Neural cell (in vitro differentiated cells): ENCODE data around the gene RCAN1. TPM values are rescaled to one million over a fixed set of nuclear protein-coding genes. Genes with fewer than 3 reads are reported as not detected.

Experiments
- H2AFZ ChIP-seq: fragments of 200-600, 300-800 bp; sonication (generic), shearing (Covaris generic); 2 replicates; pipeline ENCODE4 v1.6.0; 2014; ENCODE audit warnings: low read depth, mild to moderate bottlenecking, antibody characterized with exemption, low read length, moderate library complexity
- H3F3A ChIP-seq: fragments of 200-600 bp; shearing (Covaris generic); 2 replicates; pipeline ENCODE4 v1.6.1; 2016; ENCODE audit warnings: mild to moderate bottlenecking, moderate library complexity, mixed read lengths, antibody characterized with exemption, low read length; ENCODE audit not compliant: insufficient read depth, poor library complexity, severe bottlenecking
- H3K27ac ChIP-seq: fragments of 200-600, 300-800 bp; sonication (generic), shearing (Covaris generic); 2 replicates; pipeline ENCODE4 v1.5.1; 2014; ENCODE audit warnings: mild to moderate bottlenecking, low read length, moderate library complexity
- H3K27me3 ChIP-seq: fragments of 300-800, 200-600 bp; sonication (generic), shearing (Covaris generic); 2 replicates; pipeline ENCODE4 v1.6.0; 2014; ENCODE audit warnings: mild to moderate bottlenecking, low read depth, low read length, moderate library complexity; ENCODE audit not compliant: insufficient read depth
- H3K36me3 ChIP-seq: fragments of 300-800, 200-600 bp; sonication (generic), shearing (Covaris generic); 2 replicates; pipeline ENCODE4 v1.5.1; 2014; ENCODE audit warnings: mild to moderate bottlenecking, antibody characterized with exemption, low read length, moderate library complexity; ENCODE audit not compliant: insufficient read depth
- H3K4me2 ChIP-seq: fragments of 300-800, 200-600 bp; sonication (generic), shearing (Covaris generic); 2 replicates; pipeline ENCODE4 v1.6.0; 2014; ENCODE audit warnings: mild to moderate bottlenecking, low read length
- H3K4me3 ChIP-seq: fragments of 300-800, 200-600 bp; sonication (generic), shearing (Covaris generic); 2 replicates; pipeline ENCODE4 v1.5.1; 2014; ENCODE audit warnings: mild to moderate bottlenecking, low read length, moderate library complexity
- H3K79me2 ChIP-seq: fragments of 200-600 bp; shearing (Covaris generic); replicated peaks from 2 replicates; pipeline ENCODE4 v1.6.0; 2014; ENCODE audit warnings: mild to moderate bottlenecking, low read length, moderate library complexity; ENCODE audit not compliant: insufficient read depth
- H3K9ac ChIP-seq: fragments of 300-800, 200-600 bp; sonication (generic), shearing (Covaris generic); 2 replicates; pipeline ENCODE4 v1.6.1; 2016; ENCODE audit warnings: mild to moderate bottlenecking, low read length, mixed read lengths
- H3K9me2 ChIP-seq: fragments of 200-600 bp; shearing (Covaris generic); 2 replicates; pipeline ENCODE4 v1.6.1; 2016; ENCODE audit warnings: mild to moderate bottlenecking, low read length, mixed read lengths; ENCODE audit not compliant: insufficient read depth
- H3K9me3 ChIP-seq: fragments of 200-600, 300-800 bp; sonication (generic), shearing (Covaris generic); 2 replicates; pipeline ENCODE4 v1.6.1; 2016; ENCODE audit warnings: mild to moderate bottlenecking, mixed run types, low read length, moderate library complexity, mixed read lengths
- H4K20me1 ChIP-seq: fragments of 200-600 bp; shearing (Covaris generic); 2 replicates; pipeline ENCODE4 v1.6.1; 2016; ENCODE audit warnings: mild to moderate bottlenecking, mixed run types; ENCODE audit not compliant: insufficient read depth
- EP300 ChIP-seq: fragments of 450-650 bp; conservative IDR thresholded peaks from 2 replicates; pipeline ENCODE4 v1.6.1; 2014; ENCODE audit warnings: antibody characterized with exemption, mild to moderate bottlenecking, moderate library complexity; ENCODE audit not compliant: poor library complexity, severe bottlenecking
- EZH2 ChIP-seq: fragments of 200-600, 300-800 bp; shearing (Covaris generic), sonication (generic); IDR thresholded peaks from 2 replicates; pipeline ENCODE4 v1.6.1; 2014; ENCODE audit warnings: antibody characterized with exemption, low read length, borderline replicate concordance, mild to moderate bottlenecking; ENCODE audit not compliant: insufficient read depth, poor library complexity, severe bottlenecking
- MXI1 ChIP-seq: fragments of 450-650 bp; conservative IDR thresholded peaks from 2 replicates; pipeline ENCODE4 v1.6.1; 2014; ENCODE audit warnings: antibody characterized with exemption, mild to moderate bottlenecking; ENCODE audit not compliant: poor library complexity, severe bottlenecking
- POLR2AphosphoS5 ChIP-seq: IDR thresholded peaks from 2 replicates; pipeline ENCODE4 v1.6.1; 2012
- RAD21 ChIP-seq: fragments of 450-650 bp; conservative IDR thresholded peaks from 2 replicates; pipeline ENCODE4 v1.6.1; 2014; ENCODE audit warnings: antibody characterized with exemption, mild to moderate bottlenecking, moderate library complexity
- SMC3 ChIP-seq: fragments of 450-650 bp; conservative IDR thresholded peaks from 2 replicates; pipeline ENCODE4 v1.6.1; 2014; ENCODE audit warnings: antibody characterized with exemption, mild to moderate bottlenecking, moderate library complexity; ENCODE audit not compliant: poor library complexity
- TAF1 ChIP-seq: IDR thresholded peaks from 2 replicates; pipeline ENCODE4 v1.6.1; 2012; ENCODE audit warnings: low read depth
- polyA plus RNA-seq: library from polyadenylated mRNA; depleted of rRNA; stranded (reverse); fragments of >200 nt; gene quantifications from 2 replicates; pipeline ENCODE4 v1.2.3, GENCODE V29; 2014
- TF ChIP-seq, protein P1 (sequence below): IDR thresholded peaks from 2 replicates; pipeline ENCODE4 v1.6.1; 2012; ENCODE audit warnings: borderline replicate concordance
- TF ChIP-seq, protein P2 (sequence below): fragments of 450-650 bp; IDR thresholded peaks from 2 replicates; pipeline ENCODE4 v1.5.1; 2014; ENCODE audit warnings: antibody characterized with exemption, mild to moderate bottlenecking, moderate library complexity; ENCODE audit not compliant: poor library complexity, severe bottlenecking

Gene RCAN1
- polyA plus RNA-seq, 1 donor from 2014 or later = 46.0 TPM

- H2AFZ ChIP-seq = no peak overlapping the region
- H3K36me3 ChIP-seq = no peaks in the 10 kb centered on the region
- H3K27ac ChIP-seq = no peak overlapping the region
- no peaks in the 10 kb centered on the region for H3K9me3 ChIP-seq
- no peak overlapping the region for H3K4me3 ChIP-seq
- TF ChIP-seq SMC3 (no peak), TAF1 (no peak), MXI1 (no peak), EZH2 (no peak), POLR2AphosphoS5 (no peak), RAD21 (no peak), EP300 (no peak)
- TF ChIP-seq, protein P1, sequence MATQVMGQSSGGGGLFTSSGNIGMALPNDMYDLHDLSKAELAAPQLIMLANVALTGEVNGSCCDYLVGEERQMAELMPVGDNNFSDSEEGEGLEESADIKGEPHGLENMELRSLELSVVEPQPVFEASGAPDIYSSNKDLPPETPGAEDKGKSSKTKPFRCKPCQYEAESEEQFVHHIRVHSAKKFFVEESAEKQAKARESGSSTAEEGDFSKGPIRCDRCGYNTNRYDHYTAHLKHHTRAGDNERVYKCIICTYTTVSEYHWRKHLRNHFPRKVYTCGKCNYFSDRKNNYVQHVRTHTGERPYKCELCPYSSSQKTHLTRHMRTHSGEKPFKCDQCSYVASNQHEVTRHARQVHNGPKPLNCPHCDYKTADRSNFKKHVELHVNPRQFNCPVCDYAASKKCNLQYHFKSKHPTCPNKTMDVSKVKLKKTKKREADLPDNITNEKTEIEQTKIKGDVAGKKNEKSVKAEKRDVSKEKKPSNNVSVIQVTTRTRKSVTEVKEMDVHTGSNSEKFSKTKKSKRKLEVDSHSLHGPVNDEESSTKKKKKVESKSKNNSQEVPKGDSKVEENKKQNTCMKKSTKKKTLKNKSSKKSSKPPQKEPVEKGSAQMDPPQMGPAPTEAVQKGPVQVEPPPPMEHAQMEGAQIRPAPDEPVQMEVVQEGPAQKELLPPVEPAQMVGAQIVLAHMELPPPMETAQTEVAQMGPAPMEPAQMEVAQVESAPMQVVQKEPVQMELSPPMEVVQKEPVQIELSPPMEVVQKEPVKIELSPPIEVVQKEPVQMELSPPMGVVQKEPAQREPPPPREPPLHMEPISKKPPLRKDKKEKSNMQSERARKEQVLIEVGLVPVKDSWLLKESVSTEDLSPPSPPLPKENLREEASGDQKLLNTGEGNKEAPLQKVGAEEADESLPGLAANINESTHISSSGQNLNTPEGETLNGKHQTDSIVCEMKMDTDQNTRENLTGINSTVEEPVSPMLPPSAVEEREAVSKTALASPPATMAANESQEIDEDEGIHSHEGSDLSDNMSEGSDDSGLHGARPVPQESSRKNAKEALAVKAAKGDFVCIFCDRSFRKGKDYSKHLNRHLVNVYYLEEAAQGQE = no peak
- TF ChIP-seq, protein P2, sequence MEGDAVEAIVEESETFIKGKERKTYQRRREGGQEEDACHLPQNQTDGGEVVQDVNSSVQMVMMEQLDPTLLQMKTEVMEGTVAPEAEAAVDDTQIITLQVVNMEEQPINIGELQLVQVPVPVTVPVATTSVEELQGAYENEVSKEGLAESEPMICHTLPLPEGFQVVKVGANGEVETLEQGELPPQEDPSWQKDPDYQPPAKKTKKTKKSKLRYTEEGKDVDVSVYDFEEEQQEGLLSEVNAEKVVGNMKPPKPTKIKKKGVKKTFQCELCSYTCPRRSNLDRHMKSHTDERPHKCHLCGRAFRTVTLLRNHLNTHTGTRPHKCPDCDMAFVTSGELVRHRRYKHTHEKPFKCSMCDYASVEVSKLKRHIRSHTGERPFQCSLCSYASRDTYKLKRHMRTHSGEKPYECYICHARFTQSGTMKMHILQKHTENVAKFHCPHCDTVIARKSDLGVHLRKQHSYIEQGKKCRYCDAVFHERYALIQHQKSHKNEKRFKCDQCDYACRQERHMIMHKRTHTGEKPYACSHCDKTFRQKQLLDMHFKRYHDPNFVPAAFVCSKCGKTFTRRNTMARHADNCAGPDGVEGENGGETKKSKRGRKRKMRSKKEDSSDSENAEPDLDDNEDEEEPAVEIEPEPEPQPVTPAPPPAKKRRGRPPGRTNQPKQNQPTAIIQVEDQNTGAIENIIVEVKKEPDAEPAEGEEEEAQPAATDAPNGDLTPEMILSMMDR = no peak
- no peaks in the 10 kb centered on the region for H3K9me2 ChIP-seq
- H3K79me2 ChIP-seq = no peaks in the 10 kb centered on the region
- no peaks in the 10 kb centered on the region for H3K27me3 ChIP-seq
- no peak overlapping the region for H3K4me2 ChIP-seq
- no peak overlapping the region for H3K9ac ChIP-seq
- H4K20me1 ChIP-seq = no peaks in the 10 kb centered on the region
- no peaks in the 10 kb centered on the region for H3F3A ChIP-seq
Observed at GRCh38 chr21:34602061-34602460, 12.9 kb downstream of the RCAN1 start.

GRCh38 chr21:34599534-34600101 is 15.3 kb downstream of the RCAN1 start:
- Histone ChIP-seq H3K27ac (no peak overlapping the region), H3K79me2 (no peaks in the 10 kb centered on the region), H3K27me3 (no peaks in the 10 kb centered on the region), H2AFZ (no peak overlapping the region), H3K4me3 (no peak overlapping the region), H3F3A (no peaks in the 10 kb centered on the region), H3K9me3 (no peaks in the 10 kb centered on the region), H3K9me2 (no peaks in the 10 kb centered on the region), H3K36me3 (no peaks in the 10 kb centered on the region), H3K4me2 (no peak overlapping the region), H3K9ac (no peak overlapping the region), H4K20me1 (no peaks in the 10 kb centered on the region)
- no peak for TF ChIP-seq RAD21
- no peak for TF ChIP-seq MXI1
- TF ChIP-seq SMC3 = no peak
- TF ChIP-seq EZH2 = no peak
- TF ChIP-seq, protein P2 = no peak
- TF ChIP-seq EP300 = no peak
- no peak for TF ChIP-seq TAF1
- TF ChIP-seq, protein P1 = no peak
- no peak for TF ChIP-seq POLR2AphosphoS5
